ENCODE data around the gene PRR5L.
A peak's percentile ranks its signal among the peaks of the same experiment; 100 is the strongest.

The PRR5L gene

GRCh38 chr11:36455658-36456111, 159.6 kb downstream of the PRR5L start:
- DNase-seq (ENCODE audit: low read depth in 2 of 2), result peak; percentile 95 to 98
- TF ChIP-seq CTCF (IDR thresholded peaks at IDR 0.05; ENCODE audit: low read depth, low read length), result no peak
- H3K4me3 ChIP-seq (replicated peaks in 1 of 2; ENCODE audit: low read depth in 2 of 2, low read length in 2 of 2), result peak overlapping the region in 1 of 2 donors; percentile 3

- peak overlapping the region in 1 of 2 donors; percentile 3 for H3K4me3 ChIP-seq (replicated peaks in 1 of 2; ENCODE audit: low read depth in 2 of 2, low read length in 2 of 2)
- DNase-seq (ENCODE audit: low read depth in 2 of 2), result no peak
- no peak for TF ChIP-seq CTCF (IDR thresholded peaks at IDR 0.05; ENCODE audit: low read depth, low read length)
Observed at GRCh38 chr11:36456156-36456555, 160.1 kb downstream of the PRR5L start.

GRCh38 chr11:36458129-36458915, 162.2 kb downstream of the PRR5L start:
- TF ChIP-seq CTCF (IDR thresholded peaks at IDR 0.05; ENCODE audit: low read depth, low read length), result no peak
- no peak overlapping the region for H3K4me3 ChIP-seq (replicated peaks in 1 of 2; ENCODE audit: low read depth in 2 of 2, low read length in 2 of 2)
- DNase-seq (ENCODE audit: low read depth in 2 of 2), result no peak

- no peak for DNase-seq (ENCODE audit: low read depth in 2 of 2)
- no peak overlapping the region for H3K4me3 ChIP-seq (replicated peaks in 1 of 2; ENCODE audit: low read depth in 2 of 2, low read length in 2 of 2)
- no peak for TF ChIP-seq CTCF (IDR thresholded peaks at IDR 0.05; ENCODE audit: low read depth, low read length)
Observed at GRCh38 chr11:36459046-36459445, 163.0 kb downstream of the PRR5L start.

- DNase-seq (ENCODE audit: low read depth in 2 of 2), result no peak
- no peak for TF ChIP-seq CTCF (IDR thresholded peaks at IDR 0.05; ENCODE audit: low read depth, low read length)
- no peak overlapping the region for H3K4me3 ChIP-seq (replicated peaks in 1 of 2; ENCODE audit: low read depth in 2 of 2, low read length in 2 of 2)
Observed at GRCh38 chr11:36460220-36460619, 164.1 kb downstream of the PRR5L start.

GRCh38 chr11:36462321-36462720, 166.2 kb downstream of the PRR5L start:
- TF ChIP-seq CTCF (IDR thresholded peaks at IDR 0.05; ENCODE audit: low read depth, low read length), result no peak
- no peak for DNase-seq (ENCODE audit: low read depth in 2 of 2)

More at GRCh38 chr11:36462321-36462720, 166.2 kb downstream of the PRR5L start:
- no peak overlapping the region for H3K4me3 ChIP-seq (replicated peaks in 1 of 2; ENCODE audit: low read depth in 2 of 2, low read length in 2 of 2)

Measured in cardiac fibroblast (primary cell).